Activated gamma-delta T cell (primary cell): ENCODE results near the gene SHPK.

ENCODE experiments used
- DNase-seq: peaks from one replicate; lab custom pipeline; 2025; lab: John Stamatoyannopoulos, UW

Gene SHPK

DNA sequence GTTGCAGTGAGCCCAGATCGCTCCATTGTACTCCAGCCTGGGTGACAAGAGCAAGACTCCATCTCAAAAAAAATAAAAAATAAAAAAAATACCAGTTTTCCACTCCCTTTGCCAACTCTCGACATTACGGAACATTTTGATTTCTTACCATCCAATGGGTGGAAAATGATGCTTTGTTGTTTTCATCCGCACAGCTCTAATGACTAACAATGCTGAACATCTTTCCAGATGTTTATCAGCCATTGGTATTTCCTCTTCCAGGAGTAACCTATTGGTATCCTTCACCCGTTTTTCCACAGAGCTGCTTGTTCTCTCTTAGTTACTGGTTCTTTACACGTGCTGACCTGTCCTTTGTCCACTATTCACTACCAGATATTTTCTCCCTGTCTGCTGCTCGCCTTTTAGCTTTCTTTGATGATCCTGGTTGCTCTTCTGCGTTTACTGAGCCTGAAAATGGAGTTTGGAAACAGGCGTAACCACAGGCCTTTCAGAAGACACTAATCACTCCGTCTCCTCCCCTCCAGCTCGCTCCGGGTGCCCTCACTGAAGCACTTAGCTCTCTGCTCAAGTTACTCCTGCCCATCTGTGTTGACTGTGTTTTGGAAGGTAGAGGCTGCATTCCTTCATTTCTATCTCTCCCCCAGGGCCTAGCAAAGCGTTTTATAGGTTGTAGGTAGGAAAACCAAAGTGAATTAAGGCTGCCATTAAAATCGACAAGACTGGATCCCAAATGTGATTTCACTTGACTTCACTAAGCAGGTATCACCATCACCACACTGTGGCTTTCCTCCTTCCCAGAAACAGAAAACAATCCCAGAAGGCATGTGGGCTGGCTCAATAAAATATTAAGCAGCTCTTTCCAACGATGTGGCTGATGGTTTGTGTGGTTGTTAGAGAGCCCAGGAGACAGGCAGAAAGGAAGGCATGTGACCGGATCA is 8.9 kb downstream of the SHPK start:
- no peak for DNase-seq

DNA sequence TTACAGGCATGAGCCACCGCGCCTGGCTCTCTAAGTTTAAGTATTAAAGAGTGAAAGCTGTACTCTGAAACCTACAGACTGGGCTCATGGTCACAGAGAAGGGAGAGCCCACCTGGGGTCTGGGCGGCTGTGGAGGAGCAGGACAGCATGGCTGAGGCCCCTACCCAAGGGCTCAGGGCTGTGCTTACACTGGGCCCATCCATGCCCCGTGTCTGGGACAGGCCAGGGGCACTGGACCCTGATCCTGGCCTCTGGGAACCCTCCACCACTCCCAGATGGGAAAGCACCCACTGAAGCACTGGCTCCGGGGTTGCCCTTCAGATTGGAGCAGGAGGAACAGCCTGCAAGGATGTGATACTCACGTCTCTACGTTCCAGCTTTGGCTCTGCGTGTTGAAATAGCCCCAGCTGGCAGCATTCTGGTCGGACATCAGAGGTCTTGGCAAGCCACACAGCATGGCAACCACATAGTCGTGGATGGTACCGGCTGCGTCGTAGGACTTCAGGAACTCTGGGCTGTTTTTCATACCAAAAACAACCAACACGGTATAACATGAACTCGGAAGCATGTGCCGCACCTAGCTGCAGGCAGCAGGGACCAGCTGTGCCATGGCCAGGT is 13.0 kb downstream of the SHPK start:
- no peak for DNase-seq

- no peak for DNase-seq
These were observed 14.8 kb downstream of the SHPK start for GRCh38 chr17:3621146-3621720.

- no peak for DNase-seq
These were observed 20.7 kb downstream of the SHPK start for GRCh38 chr17:3615160-3615870.

GRCh38 chr17:3613124-3613523 is 22.9 kb downstream of the SHPK start:
- no peak for DNase-seq

DNA sequence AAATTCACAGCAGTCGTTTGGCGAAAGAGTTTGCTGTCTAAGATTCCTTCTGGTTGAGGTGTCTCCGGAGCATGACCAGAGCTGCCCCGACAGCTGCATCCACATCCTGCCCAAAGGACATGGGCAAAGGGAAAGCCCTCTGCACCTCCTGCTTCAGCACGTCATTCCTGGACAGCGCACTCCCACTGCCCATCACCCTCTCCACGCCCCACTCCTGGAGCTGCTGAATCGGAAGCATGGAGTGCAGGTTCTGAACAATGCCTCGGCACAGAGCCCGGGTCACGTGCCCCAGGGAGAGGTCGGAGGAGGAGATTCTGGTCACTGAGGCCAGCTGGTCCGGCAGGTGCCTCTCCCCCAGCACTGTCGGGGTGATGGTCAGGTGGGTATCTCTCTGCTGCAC is 25.5 kb downstream of the SHPK start:
- no peak for DNase-seq

GRCh38 chr17:3609689-3610088 is 26.4 kb downstream of the SHPK start:
- no peak for DNase-seq

DNA sequence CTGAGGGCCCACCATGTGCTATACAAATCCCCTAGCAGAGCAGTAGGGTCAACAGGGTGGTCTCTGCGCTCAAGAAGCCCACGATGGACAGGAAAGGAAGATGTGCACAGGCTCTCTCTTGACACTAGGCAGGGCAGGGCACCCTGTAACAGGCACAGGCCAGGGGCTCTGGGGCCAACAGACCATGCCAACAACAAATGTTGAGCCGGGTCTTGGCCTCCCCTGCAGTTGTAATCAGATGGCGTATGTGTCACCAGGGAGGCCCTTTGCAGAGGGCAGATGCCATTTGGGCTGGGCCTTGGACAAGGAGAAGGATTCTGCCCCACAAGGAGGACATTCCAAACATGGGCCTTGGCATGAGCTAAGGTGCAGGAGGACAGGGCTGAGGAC is 32.2 kb downstream of the SHPK start:
- no peak for DNase-seq

DNA sequence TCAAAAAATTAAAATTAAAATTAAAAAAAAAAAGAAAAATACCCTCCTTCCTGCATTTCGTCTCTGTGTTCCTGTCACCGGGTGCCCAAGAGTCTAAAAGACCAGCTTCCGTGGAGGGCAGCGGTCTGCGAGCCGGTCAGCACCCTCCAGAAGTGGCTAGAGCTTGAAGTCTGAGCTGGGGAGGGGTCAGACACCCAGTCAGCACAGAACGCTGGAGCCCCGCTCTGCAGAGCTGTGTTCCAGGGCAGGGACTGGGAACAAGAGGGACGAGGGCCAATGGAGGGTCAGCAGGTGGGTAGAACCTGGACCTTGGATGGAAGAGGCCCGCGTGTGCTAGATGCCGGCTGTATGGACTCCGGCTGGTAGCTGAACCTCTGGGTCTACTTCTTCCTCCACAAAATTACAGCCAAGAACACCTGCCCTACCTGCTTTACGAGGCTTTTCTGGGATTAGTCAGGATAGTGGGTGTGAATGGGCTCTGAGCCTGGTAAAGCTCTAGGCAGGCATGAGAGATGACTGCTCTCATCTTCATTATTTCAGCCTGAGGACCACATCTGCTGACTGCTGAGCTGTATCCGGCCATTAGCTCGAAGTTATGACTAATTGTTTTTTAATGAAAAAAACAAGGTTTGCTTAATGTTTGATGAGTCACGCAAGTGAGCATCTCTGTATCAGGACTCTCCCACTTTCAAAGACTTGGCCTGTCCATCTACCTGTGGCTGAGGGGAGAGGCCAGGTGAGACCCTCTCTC is 32.8 kb downstream of the SHPK start:
- no peak for DNase-seq

GRCh38 chr17:3602499-3602898 is 33.6 kb downstream of the SHPK start:
- DNase-seq: no peak

DNA sequence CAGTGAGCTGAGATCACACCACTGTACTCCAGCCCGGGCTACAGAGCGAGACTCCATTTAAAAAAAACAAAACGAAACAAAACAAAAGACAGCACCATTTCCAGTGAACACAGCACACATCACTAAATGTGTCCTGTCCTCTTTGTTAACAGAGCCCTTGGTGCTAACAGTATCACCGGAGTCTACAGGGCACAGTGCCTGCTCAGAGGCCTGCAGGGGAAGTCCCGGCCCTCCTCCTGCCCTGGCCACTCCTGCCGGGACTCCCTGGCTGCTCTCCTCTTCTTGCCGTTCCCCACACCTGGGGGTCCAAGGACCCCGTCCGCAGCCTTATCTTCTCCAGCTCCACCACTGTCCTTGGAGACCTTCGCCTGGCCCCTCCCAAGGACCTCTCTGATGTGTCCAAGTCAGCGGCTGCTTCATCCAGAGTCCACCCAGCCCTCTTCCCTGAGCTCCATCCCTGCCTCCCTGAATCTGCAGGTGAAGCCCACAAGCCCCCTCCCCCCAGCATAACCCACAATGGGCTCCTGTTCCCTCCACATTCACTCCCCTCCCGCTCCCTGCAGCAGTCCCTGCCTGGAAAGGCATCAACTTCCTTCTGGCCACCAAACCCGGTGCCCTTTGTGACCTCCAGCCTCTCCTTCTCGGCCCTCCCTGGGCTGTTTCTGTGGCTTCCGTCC is 35.4 kb downstream of the SHPK start:
- DNase-seq: no peak

GRCh38 chr17:3598078-3598477 is 38.0 kb downstream of the SHPK start:
- no peak for DNase-seq

- no peak for DNase-seq
These were observed 39.1 kb downstream of the SHPK start for GRCh38 chr17:3596804-3597464.

DNA sequence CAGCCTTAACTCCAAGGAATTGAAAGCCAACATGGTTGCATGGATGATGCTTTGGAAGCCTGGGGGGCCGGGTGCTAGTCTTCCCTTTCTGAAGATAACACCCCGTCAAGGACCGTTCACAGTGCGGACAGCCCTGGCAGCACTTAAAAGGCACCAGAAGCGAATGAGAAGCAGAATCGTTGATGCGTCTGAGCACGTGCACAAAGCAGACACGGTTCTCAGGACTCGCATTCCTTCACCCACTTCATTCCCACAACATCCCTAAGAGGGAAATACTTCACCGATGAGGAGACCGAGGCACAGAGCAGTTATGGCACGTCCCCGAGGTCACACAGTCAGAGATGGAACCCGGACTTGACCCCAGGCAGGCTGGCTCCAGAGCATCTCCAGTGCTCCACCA is 41.1 kb downstream of the SHPK start:
- DNase-seq: no peak

DNA sequence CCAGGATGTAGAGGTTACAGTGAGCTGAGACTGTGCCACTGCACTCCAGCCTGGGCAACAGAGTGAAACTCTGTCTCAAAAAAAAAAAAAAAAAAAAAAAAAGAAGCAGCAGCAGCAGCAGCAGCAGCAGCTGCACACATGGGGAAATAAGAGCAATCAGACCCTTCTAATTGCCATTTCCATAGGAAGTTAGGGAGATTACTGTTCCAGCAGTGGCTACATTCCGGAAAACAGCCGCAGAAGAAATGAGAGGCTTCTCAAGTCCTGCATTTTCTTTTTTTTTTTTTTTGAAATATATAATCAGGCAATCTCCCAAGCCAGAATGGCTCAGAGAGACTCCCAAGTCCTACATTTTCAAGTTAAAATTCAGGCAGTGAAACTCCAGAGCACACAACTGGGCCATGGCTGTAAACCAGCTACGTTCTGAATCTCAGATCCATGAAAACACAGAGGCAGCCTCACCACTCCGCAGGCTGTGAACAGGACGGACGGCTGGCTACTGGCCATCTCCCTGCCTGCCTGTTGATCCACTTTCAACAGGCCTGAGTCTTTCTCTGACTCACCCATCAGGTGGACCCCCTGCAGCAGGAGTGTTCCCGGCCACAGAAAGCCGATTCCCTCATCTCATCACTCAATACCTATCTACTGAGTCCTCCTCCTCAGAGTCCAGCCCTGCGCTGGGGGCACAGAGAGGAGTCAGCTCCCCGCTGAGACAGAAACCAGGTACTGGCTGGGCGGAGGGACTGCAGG is 41.8 kb downstream of the SHPK start:
- no peak for DNase-seq

- no peak for DNase-seq
These were observed 42.7 kb downstream of the SHPK start for GRCh38 chr17:3593384-3593783.

DNA sequence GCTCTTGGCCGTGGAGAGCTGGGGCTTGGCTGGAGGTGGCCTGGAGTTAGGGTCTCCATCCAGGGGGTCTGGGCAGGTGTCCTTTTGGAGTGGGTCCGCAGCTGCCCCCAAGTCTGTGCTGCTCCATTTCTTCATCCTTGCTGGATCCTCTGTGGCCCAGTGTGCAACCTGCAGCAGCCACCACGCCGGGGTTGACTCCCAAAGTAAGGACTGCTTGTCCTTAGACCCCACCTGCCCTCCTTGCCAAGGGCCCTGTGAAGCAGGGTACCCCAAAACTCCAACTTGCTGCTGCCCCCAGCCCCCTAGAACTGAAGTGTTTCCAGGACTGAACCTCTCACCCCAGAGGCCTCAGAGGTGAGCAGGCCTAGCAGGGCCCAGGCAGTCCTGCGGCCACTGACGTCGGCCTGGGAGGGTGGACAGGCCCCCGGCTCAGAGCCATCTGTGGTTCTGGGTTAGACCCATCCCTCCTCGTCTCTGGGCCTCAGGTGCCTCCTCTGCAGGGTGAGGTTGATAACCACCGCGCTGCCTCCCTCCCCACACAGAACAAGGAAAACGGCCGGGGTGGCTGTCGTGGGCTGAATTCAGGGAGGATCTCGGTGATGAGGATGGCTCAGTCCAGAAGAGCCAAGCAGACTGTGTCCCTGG is 43.7 kb downstream of the SHPK start:
- DNase-seq: no peak

DNA sequence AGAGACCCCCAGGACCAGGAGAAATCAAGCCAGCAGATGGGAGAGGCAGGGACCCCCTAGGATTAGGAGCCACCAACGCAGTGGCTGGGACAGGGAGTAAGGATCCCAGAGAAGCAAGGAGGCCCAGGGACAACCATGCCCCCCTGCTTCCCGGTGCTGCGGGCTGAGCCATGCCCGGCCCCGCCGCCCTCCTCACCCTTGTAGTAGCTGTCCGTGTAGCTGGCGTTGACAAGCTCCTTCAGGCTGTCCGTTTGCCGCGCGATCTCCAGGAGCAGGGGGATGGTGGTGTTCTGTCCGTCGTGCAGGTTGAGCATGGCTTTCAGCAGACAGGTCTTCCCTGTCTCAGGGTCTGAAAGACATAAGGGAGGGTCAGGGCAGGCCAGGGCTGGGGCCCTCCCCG is 45.3 kb downstream of the SHPK start:
- no peak for DNase-seq

DNA sequence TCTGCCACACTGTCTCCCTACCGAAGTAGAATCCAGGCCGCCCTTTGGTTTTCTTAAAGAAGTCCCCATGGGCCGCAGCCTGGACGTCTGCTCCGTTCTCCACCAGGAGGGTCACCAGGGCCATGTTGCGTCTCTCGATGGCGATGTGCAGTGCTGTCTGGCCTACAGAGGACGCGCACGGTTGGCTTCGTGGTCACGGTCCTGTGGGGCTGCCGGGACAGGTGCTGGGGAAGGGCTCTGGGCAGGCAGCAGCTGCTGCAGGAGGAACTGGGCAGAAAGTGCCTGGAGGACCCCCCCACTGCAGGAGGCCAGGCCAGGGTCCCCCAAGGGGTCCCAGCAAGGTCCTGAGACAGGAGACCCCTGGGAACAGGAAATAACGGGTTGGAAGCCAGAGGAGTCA is 45.8 kb downstream of the SHPK start:
- no peak for DNase-seq
